ENCODE data around the gene HCN2.

The HCN2 gene

DNA sequence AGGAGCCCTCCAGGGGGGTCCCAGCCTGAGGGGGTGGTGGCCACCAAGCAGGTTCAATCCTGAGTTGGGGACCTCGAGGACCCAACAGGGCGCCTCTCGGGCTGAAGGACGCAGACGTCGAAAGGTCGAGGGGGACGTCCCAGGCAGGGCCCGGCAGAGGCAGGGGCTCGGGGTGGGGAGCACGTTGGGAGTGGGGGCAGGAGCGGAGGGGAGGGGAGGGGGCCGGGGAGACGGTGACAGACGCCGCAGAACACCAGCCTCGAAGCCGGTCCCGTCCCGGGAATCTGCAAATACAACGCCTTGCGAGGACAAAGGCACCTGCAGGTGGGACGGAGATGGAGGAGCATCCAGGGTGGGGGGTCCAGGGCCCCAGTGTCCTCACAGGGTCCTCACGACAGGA, 54.1 kb downstream of the HCN2 start:
- Histone ChIP-seq H3K4me1 (ENCODE audit: control extremely low read depth in 1 of 4, control insufficient read depth in 4 of 4, insufficient read depth in 4 of 4, low read length in 3 of 4) (peaks cover 0 to 9% (median 7%) of the 10 kb centered on the region in 4 experiments), H3K4me3 (ENCODE audit: control insufficient read depth in 1 of 7, extremely low read depth in 1 of 7, insufficient read depth in 4 of 7, low read depth in 2 of 7, low read length in 6 of 7) (no peak overlapping the region), H3K9me3 (ENCODE audit: control extremely low read depth in 1 of 5, control insufficient read depth in 4 of 5, insufficient read depth in 2 of 5, low read depth in 1 of 5, low read length in 4 of 5) (no peaks in the 10 kb centered on the region), H3K27ac (ENCODE audit: insufficient read depth in 1 of 2, low read depth in 1 of 2, low read length in 2 of 2, poor library complexity in 1 of 2, severe bottlenecking in 2 of 2) (no peak overlapping the region), H3K27me3 (replicated peaks in 2 of 5; ENCODE audit: control insufficient read depth in 4 of 5, insufficient read depth in 5 of 5, low read length in 4 of 5) (peaks cover 0 to 6% (median 0%) of the 10 kb centered on the region in 5 experiments), H3K36me3 (ENCODE audit: control insufficient read depth in 4 of 4, insufficient read depth in 4 of 4, low read length in 3 of 4) (peaks cover 2 to 45% (median 21%) of the 10 kb centered on the region in 4 experiments)
- WGBS (ENCODE audit: insufficient coverage) = 98% methylated on average over 22 of the region's 24 CpGs
- no peak for DNase-seq
- POLR2A ChIA-PET = no interaction called here
- CTCF ChIA-PET = no interaction called here

DNA sequence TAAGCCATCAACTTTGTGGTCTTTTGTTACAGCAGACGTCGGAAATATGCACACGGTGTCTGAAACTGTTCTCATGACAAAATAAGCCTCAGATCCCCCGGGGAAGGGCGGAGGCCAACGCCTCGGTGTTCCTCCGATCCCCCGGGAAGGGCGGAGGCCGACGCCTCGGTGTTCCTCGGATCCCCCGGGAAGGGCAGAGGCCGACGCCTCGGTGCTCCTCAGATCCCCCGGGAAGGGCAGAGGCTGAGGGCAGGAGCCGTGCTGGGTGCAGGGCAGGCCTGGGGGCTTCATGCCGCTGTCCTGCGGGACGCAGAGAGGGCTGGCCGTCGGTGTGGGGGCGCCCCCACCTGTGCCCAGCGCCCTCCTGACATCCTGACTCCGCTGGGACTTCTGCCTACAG, 54.7 kb downstream of the HCN2 start:
- DNase-seq = no peak
- WGBS (ENCODE audit: insufficient coverage) = 89% methylated on average over 24 of the region's 28 CpGs
- H3K27ac ChIP-seq (ENCODE audit: insufficient read depth in 1 of 2, low read depth in 1 of 2, low read length in 2 of 2, poor library complexity in 1 of 2, severe bottlenecking in 2 of 2) = no peak overlapping the region
- H3K9me3 ChIP-seq (ENCODE audit: control extremely low read depth in 1 of 5, control insufficient read depth in 4 of 5, insufficient read depth in 2 of 5, low read depth in 1 of 5, low read length in 4 of 5) = no peaks in the 10 kb centered on the region
- peaks cover 0 to 2% (median 0%) of the 10 kb centered on the region in 5 experiments for H3K27me3 ChIP-seq (replicated peaks in 2 of 5; ENCODE audit: control insufficient read depth in 4 of 5, insufficient read depth in 5 of 5, low read length in 4 of 5)
- H3K36me3 ChIP-seq (ENCODE audit: control insufficient read depth in 4 of 4, insufficient read depth in 4 of 4, low read length in 3 of 4) = peaks cover 4 to 52% (median 24%) of the 10 kb centered on the region in 4 experiments
- H3K4me1 ChIP-seq (ENCODE audit: control extremely low read depth in 1 of 4, control insufficient read depth in 4 of 4, insufficient read depth in 4 of 4, low read length in 3 of 4) = peaks cover 0 to 3% (median 1%) of the 10 kb centered on the region in 4 experiments
- ChIA-PET POLR2A (no interaction called here), CTCF (no interaction called here)
- no peak overlapping the region for H3K4me3 ChIP-seq (ENCODE audit: control insufficient read depth in 1 of 7, extremely low read depth in 1 of 7, insufficient read depth in 4 of 7, low read depth in 2 of 7, low read length in 6 of 7)

DNA sequence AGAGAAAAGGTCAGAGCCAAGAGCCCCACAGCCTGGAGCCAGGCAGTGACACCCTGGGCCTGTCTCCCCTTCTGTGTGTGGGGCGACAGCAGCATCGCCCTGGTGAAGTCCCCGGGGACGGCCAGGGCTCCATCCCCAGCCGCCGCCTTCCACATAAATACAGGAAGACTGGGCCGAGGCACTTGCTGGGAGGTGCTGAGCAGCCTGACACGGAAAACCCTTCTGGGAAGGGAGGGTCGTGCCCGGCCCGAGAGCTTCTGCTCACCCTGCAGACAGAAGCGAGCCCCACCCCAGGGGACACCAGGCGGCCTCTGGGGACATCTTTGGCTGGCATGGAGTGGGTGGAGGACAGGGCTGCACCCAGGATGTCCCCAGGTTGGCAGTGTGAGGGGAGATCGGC, 55.1 kb downstream of the HCN2 start:
- POLR2A ChIA-PET = interaction anchor here (0.6 kb wide), 1 partner anchor 282 kb away, joined by 3 read pairs; no protein-coding TSS in a partner anchor
- Histone ChIP-seq H3K9me3 (ENCODE audit: control extremely low read depth in 1 of 5, control insufficient read depth in 4 of 5, insufficient read depth in 2 of 5, low read depth in 1 of 5, low read length in 4 of 5) (no peaks in the 10 kb centered on the region), H3K4me3 (ENCODE audit: control insufficient read depth in 1 of 7, extremely low read depth in 1 of 7, insufficient read depth in 4 of 7, low read depth in 2 of 7, low read length in 6 of 7) (no peak overlapping the region), H3K27ac (ENCODE audit: insufficient read depth in 1 of 2, low read depth in 1 of 2, low read length in 2 of 2, poor library complexity in 1 of 2, severe bottlenecking in 2 of 2) (no peak overlapping the region), H3K36me3 (ENCODE audit: control insufficient read depth in 4 of 4, insufficient read depth in 4 of 4, low read length in 3 of 4) (peaks cover 4 to 55% (median 27%) of the 10 kb centered on the region in 4 experiments), H3K4me1 (ENCODE audit: control extremely low read depth in 1 of 4, control insufficient read depth in 4 of 4, insufficient read depth in 4 of 4, low read length in 3 of 4) (peaks cover 0 to 1% (median 0%) of the 10 kb centered on the region in 4 experiments), H3K27me3 (replicated peaks in 2 of 5; ENCODE audit: control insufficient read depth in 4 of 5, insufficient read depth in 5 of 5, low read length in 4 of 5) (peaks cover 0 to 2% (median 0%) of the 10 kb centered on the region in 5 experiments)
- CTCF ChIA-PET = interaction anchor here (0.7 kb wide), 1 partner anchor 9 kb away, joined by 4 read pairs; no protein-coding TSS in a partner anchor
- 85% methylated on average over 13 of the region's 14 CpGs for WGBS (ENCODE audit: insufficient coverage)
- no peak for DNase-seq

DNA sequence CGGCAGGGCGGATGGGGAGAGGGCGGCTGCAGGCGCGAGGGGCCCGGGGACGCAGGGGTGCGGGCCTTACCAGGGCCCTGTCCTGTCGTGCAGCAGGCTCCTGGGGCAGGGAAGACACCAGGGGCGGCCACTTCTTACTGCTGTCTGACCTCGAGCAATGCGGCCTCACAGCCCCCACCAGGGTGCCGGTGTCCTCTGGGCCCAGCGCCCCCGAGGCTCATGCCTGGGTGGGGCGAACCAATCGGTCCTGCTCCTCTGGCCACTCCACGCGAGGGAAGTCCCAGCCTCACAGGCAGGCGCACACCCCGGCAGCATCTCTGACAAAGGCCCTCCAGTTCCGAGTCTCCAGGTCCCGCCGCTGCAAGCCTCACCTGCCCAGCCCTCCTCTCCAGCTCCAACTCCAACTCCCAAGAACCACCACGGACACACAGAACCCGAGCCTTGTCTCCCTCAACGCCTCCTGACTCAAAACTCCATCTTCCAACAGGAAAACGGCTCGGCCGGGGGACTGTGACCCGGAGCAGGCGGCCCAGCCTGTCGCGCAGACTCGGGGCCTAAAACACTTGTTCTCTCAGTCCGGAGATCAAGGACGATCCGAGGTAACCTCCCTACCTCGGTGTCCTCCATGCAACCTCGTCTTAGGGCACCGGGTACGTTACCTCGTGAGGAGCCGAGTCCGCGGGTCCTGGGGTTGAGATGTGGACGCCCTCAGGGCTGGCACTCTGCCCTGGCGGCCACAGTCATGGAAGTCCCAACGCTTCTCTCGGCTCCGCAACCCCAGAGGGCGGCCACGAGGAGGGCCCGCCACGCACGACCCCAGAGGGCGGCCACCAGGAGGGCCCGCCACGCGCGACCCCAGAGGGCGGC, 56.5 kb downstream of the HCN2 start:
- Histone ChIP-seq H3K36me3 (ENCODE audit: control insufficient read depth in 4 of 4, insufficient read depth in 4 of 4, low read length in 3 of 4) (peaks cover 4 to 62% (median 34%) of the 10 kb centered on the region in 4 experiments), H3K27ac (ENCODE audit: insufficient read depth in 1 of 2, low read depth in 1 of 2, low read length in 2 of 2, poor library complexity in 1 of 2, severe bottlenecking in 2 of 2) (no peak overlapping the region), H3K9me3 (ENCODE audit: control extremely low read depth in 1 of 5, control insufficient read depth in 4 of 5, insufficient read depth in 2 of 5, low read depth in 1 of 5, low read length in 4 of 5) (no peaks in the 10 kb centered on the region), H3K4me1 (ENCODE audit: control extremely low read depth in 1 of 4, control insufficient read depth in 4 of 4, insufficient read depth in 4 of 4, low read length in 3 of 4) (no peaks in the 10 kb centered on the region), H3K27me3 (replicated peaks in 2 of 5; ENCODE audit: control insufficient read depth in 4 of 5, insufficient read depth in 5 of 5, low read length in 4 of 5) (no peaks in the 10 kb centered on the region), H3K4me3 (ENCODE audit: control insufficient read depth in 1 of 7, extremely low read depth in 1 of 7, insufficient read depth in 4 of 7, low read depth in 2 of 7, low read length in 6 of 7) (no peak overlapping the region)
- ChIA-PET CTCF (no interaction called here), POLR2A (no interaction called here)
- 95% methylated on average over 47 of the region's 62 CpGs for WGBS (ENCODE audit: insufficient coverage)
- no peak for DNase-seq

DNA sequence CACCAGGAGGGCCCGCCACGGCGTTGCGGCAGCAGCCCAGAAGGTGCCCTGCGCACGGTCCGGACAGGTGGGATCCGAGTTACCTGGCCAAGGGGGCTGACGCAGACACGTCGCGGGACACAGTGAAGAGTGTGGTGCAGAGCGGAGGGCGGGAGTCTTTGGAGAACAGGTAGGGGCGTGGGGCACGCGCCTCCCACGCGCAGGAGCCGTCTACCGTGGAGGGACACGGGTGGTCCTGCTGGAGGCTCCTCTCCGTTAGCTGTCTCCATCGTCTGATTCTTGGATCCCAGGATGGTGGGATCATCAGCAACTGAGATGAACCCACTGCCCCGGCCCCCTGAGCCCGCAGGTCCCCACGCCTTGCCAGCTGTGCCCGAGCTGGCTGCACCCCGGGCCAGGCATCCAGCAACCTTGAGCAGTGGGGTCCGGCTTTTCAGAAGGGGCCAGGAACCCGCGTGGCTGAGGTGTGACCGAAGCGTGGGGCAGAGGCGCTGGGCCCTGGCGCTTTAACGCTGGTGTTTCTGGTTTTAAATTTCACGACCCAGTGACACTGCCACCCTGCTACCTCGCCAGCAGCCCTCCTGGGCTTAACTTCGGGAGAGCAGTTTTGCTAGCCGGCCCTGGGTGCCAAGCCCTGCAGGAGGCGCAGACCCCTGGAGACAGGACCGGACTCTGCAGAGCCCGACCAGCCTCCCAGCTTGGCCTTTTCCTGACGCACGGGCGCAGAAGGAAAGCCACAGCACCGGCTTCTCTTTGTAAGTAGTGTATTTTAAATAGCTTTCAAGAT, 57.3 kb downstream of the HCN2 start:
- Histone ChIP-seq H3K27ac (ENCODE audit: insufficient read depth in 1 of 2, low read depth in 1 of 2, low read length in 2 of 2, poor library complexity in 1 of 2, severe bottlenecking in 2 of 2) (no peak overlapping the region), H3K4me1 (ENCODE audit: control extremely low read depth in 1 of 4, control insufficient read depth in 4 of 4, insufficient read depth in 4 of 4, low read length in 3 of 4) (no peaks in the 10 kb centered on the region), H3K36me3 (ENCODE audit: control insufficient read depth in 4 of 4, insufficient read depth in 4 of 4, low read length in 3 of 4) (peaks cover 5 to 70% (median 41%) of the 10 kb centered on the region in 4 experiments), H3K9me3 (ENCODE audit: control extremely low read depth in 1 of 5, control insufficient read depth in 4 of 5, insufficient read depth in 2 of 5, low read depth in 1 of 5, low read length in 4 of 5) (no peaks in the 10 kb centered on the region), H3K27me3 (replicated peaks in 2 of 5; ENCODE audit: control insufficient read depth in 4 of 5, insufficient read depth in 5 of 5, low read length in 4 of 5) (no peaks in the 10 kb centered on the region), H3K4me3 (ENCODE audit: control insufficient read depth in 1 of 7, extremely low read depth in 1 of 7, insufficient read depth in 4 of 7, low read depth in 2 of 7, low read length in 6 of 7) (no peak overlapping the region)
- ChIA-PET CTCF (no interaction called here), POLR2A (no interaction called here)
- 99% methylated on average over 38 of the region's 48 CpGs for WGBS (ENCODE audit: insufficient coverage)
- no peak for DNase-seq

DNA sequence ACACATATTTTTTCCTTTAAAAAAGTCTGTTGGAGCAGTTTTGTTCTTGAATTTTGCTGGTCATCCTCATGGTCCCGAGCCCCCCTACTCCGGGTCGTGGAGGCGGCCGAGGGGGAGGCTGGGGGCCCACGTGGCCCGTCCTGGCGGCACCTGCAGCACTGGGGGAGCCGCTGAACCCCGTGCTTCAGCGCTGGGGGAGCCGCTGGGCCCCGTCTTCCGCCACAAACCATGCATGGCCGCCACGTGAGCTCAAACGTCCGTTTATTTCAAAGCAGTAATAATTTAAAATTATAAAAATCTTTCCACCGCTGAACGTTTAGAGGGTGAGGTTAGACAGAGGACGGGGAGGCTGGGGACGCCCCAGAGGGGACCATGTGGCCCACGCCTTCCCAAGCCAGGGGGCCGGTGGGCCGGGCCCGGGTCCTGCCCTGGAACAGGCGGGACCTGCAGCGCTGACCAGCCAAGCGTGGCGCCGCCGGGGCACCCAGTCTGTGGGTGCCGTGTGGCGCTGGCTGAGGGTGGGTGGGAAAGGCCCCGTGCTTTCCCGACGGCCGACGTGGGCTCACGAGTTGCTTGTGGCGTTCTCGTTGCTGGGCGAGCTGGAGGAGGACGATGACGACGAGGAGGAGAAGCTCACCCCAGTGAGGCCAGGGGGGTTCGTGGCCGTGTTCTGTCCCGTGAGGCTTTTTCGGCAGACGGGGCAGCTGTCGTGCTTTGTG, 58.0 kb downstream of the HCN2 start:
- Histone ChIP-seq H3K36me3 (ENCODE audit: control insufficient read depth in 4 of 4, insufficient read depth in 4 of 4, low read length in 3 of 4) (peaks cover 5 to 78% (median 44%) of the 10 kb centered on the region in 4 experiments), H3K4me1 (ENCODE audit: control extremely low read depth in 1 of 4, control insufficient read depth in 4 of 4, insufficient read depth in 4 of 4, low read length in 3 of 4) (no peaks in the 10 kb centered on the region), H3K27me3 (replicated peaks in 2 of 5; ENCODE audit: control insufficient read depth in 4 of 5, insufficient read depth in 5 of 5, low read length in 4 of 5) (no peaks in the 10 kb centered on the region), H3K4me3 (ENCODE audit: control insufficient read depth in 1 of 7, extremely low read depth in 1 of 7, insufficient read depth in 4 of 7, low read depth in 2 of 7, low read length in 6 of 7) (no peak overlapping the region), H3K27ac (ENCODE audit: insufficient read depth in 1 of 2, low read depth in 1 of 2, low read length in 2 of 2, poor library complexity in 1 of 2, severe bottlenecking in 2 of 2) (no peak overlapping the region), H3K9me3 (ENCODE audit: control extremely low read depth in 1 of 5, control insufficient read depth in 4 of 5, insufficient read depth in 2 of 5, low read depth in 1 of 5, low read length in 4 of 5) (no peaks in the 10 kb centered on the region)
- ChIA-PET CTCF (no interaction called here), POLR2A (no interaction called here)
- no peak for DNase-seq
- WGBS (ENCODE audit: insufficient coverage) = 98% methylated on average over 41 of the region's 52 CpGs

Measured in common myeloid progenitor, CD34-positive (primary cell).